H1 (cell line): Measurements from ENCODE around the gene PRPF4.

Experiments
- BACH1 ChIP-seq: IDR thresholded peaks from 2 replicates; pipeline ENCODE4 v1.6.1; 2012; ENCODE audit warnings: low read length, improper control_type of control experiment
- EP300 ChIP-seq, 2 experiments: IDR thresholded peaks; 1 replicate in 1 of 2; 2 replicates in 1 of 2; pipeline ENCODE4 v1.6.1; 2011 to 2012; ENCODE audit warnings: low read depth in 2 of 2, low read length in 2 of 2, mild to moderate bottlenecking in 2 of 2, borderline replicate concordance in 1 of 2, inconsistent platforms in 1 of 2, moderate library complexity in 1 of 2
- FOSL1 ChIP-seq: IDR thresholded peaks from 2 replicates; pipeline ENCODE4 v1.6.1; 2011; ENCODE audit warnings: mild to moderate bottlenecking, low read depth, low read length, moderate library complexity; ENCODE audit not compliant: insufficient read depth
- POLR2A ChIP-seq, 2 experiments: IDR thresholded peaks; 1 replicate in 1 of 2; 2 replicates in 1 of 2; pipeline ENCODE4 v1.6.1; 2011; ENCODE audit warnings: low read depth in 2 of 2, low read length in 2 of 2, mild to moderate bottlenecking in 2 of 2; ENCODE audit errors: control extremely low read depth in 1 of 2
- RAD21 ChIP-seq, 2 experiments: IDR thresholded peaks in 1 of 2; conservative IDR thresholded peaks in 1 of 2; 2 replicates each; pipeline ENCODE4 v1.6.1; 2011; ENCODE audit warnings: low read depth in 2 of 2, low read length in 2 of 2, improper control_type of control experiment in 1 of 2, inconsistent platforms in 1 of 2, mild to moderate bottlenecking in 1 of 2, moderate library complexity in 1 of 2
- SAP30 ChIP-seq: fragments of 300-600 bp; sonication (generic); IDR thresholded peaks from 2 replicates; pipeline ENCODE4 v1.7.1; 2012; ENCODE audit warnings: low read length, moderate library complexity, mild to moderate bottlenecking, inconsistent platforms; ENCODE audit not compliant: insufficient read depth, insufficient replicate concordance

DNA sequence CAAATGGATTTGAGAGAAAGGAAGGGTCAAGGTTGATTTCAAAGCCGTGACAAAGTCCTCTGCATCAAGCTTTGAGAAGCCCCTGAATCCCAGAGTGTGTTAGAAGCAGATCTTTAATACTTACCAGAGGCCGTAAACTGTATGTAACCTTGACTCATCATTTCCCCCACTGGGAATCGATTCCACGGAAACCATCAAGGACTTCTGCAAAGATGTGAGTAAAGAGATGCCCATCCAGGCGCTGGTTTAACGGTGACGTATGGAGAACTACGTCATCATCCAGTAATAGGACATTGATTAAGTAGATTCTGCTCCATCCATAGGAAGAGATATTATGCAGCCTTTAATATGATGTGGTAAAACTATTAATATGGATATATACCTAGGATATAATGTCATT is 26.1 kb downstream of the PRPF4 start:
- TF ChIP-seq RAD21 (IDR thresholded peaks at IDR 0.05 in 1 of 2, conservative IDR thresholded peaks at IDR 0.05 in 1 of 2; ENCODE audit: low read depth in 2 of 2, low read length in 2 of 2) (no peak), FOSL1 (no peak), SAP30 (no peak), EP300 (IDR thresholded peaks at IDR 0.05; ENCODE audit: borderline replicate concordance in 1 of 2, low read depth in 2 of 2, low read length in 2 of 2) (no peak), POLR2A (IDR thresholded peaks at IDR 0.05; ENCODE audit: control extremely low read depth in 1 of 2, low read depth in 2 of 2, low read length in 2 of 2) (no peak), BACH1 (no peak)
